RCC 7860 (cell line): ENCODE results near the gene PPP1R14D.
A peak's percentile ranks its signal among the peaks of the same experiment; 100 is the strongest.

Experiments
- DNase-seq: peaks from one replicate; pipeline ENCODE4 v3.0.0-alpha.2; 2015; ENCODE audit warnings: low spot score
- FAIRE-seq: peaks from 2 replicates; lab custom pipeline; 2012; peaks lifted over from hg19 to GRCh38; lab: Jason Lieb, UNC

The PPP1R14D gene

GRCh38 chr15:40787991-40788390, 40.5 kb downstream of the PPP1R14D start:
- DNase-seq (no peak), FAIRE-seq (no peak)

- FAIRE-seq (peak; percentile 82), DNase-seq (peak; percentile 80)
These were observed 41.1 kb downstream of the PPP1R14D start for GRCh38 chr15:40787344-40787841.

- DNase-seq (no peak), FAIRE-seq (no peak)
These were observed 42.7 kb downstream of the PPP1R14D start for GRCh38 chr15:40785814-40786213.

- FAIRE-seq, result no peak
- no peak for DNase-seq
These were observed 43.3 kb downstream of the PPP1R14D start for GRCh38 chr15:40785164-40785563.

GRCh38 chr15:40782609-40783227, 45.8 kb downstream of the PPP1R14D start:
- FAIRE-seq (no peak), DNase-seq (peak; percentile 36)

GRCh38 chr15:40776537-40777141, 51.9 kb downstream of the PPP1R14D start:
- peak; percentile 17 for FAIRE-seq
- no peak for DNase-seq

- FAIRE-seq (no peak), DNase-seq (no peak)
These were observed 52.6 kb downstream of the PPP1R14D start for GRCh38 chr15:40775740-40776536.

GRCh38 chr15:40775007-40775406, 53.5 kb downstream of the PPP1R14D start:
- DNase-seq, result no peak
- FAIRE-seq, result no peak

GRCh38 chr15:40773902-40774301, 54.6 kb downstream of the PPP1R14D start:
- FAIRE-seq, result no peak
- no peak for DNase-seq

- no peak for FAIRE-seq
- DNase-seq, result no peak
These were observed 55.0 kb downstream of the PPP1R14D start for GRCh38 chr15:40773496-40773895.

GRCh38 chr15:40772014-40772413, 56.5 kb downstream of the PPP1R14D start:
- no peak for DNase-seq

GRCh38 chr15:40771242-40771641, 57.3 kb downstream of the PPP1R14D start:
- DNase-seq (no peak), FAIRE-seq (no peak)

More at GRCh38 chr15:40772014-40772413, 56.5 kb downstream of the PPP1R14D start:
- no peak for FAIRE-seq

GRCh38 chr15:40770147-40770721, 58.3 kb downstream of the PPP1R14D start:
- DNase-seq (no peak), FAIRE-seq (no peak)

GRCh38 chr15:40769274-40770146, 59.0 kb downstream of the PPP1R14D start, which contains the start of gene C15orf62:
Gene C15orf62 (plus strand): TSS chr15:40769980. CDS start chr15:40770496, 516 bp downstream.
- FAIRE-seq (no peak), DNase-seq (peak; percentile 69)

- FAIRE-seq, result no peak
- no peak for DNase-seq
These were observed 59.8 kb downstream of the PPP1R14D start for GRCh38 chr15:40768521-40769273.

- no peak for DNase-seq
- no peak for FAIRE-seq
These were observed 60.5 kb downstream of the PPP1R14D start for GRCh38 chr15:40767838-40768500.

GRCh38 chr15:40766906-40767837, 61.3 kb downstream of the PPP1R14D start:
- FAIRE-seq, result no peak
- peak; percentile 42 for DNase-seq
